ENCODE results near the gene MTA1.

The MTA1 gene

DNA sequence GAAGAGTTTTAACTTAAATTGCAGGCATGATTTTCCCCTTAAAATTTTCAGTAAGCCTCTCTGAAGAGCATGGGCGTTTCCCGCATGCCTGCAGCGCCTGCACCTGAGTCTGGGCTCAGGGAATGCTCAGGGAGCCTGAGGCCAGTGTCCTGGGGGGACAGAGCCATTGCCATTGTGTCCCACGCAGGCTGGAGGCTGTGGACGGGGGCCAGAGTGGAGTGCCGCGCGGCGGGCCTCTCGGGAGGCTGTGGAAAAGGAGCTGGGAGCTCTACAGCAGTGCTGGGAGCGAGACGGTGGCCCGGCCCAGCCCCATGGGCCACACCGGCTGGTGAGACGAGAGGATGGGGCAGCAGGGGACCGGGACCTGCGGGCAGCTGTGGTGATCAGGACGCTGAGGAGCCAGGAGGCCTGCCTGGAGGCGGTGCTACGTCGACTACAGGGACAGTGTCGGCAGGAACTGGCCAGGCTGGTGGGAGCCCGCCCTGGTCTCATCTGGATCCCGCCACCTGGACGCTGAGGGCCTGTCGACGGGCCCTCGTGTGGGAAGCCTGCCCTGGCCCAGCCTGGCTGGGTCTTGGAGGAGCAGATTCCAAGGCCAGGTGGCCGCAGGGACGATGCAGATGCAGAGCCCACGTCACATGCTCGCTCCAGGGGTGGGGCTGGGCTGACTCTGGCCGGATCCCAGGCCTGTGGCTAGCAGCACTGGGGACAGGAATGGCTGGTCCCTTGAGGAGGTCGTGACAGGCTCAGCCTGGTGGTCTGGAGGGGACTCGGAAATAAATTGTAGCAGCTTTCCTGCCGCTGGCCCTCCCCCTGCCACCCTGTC is 79.0 kb downstream of the MTA1 start:
- DNase-seq (ENCODE audit: low spot score) = no peak

DNA sequence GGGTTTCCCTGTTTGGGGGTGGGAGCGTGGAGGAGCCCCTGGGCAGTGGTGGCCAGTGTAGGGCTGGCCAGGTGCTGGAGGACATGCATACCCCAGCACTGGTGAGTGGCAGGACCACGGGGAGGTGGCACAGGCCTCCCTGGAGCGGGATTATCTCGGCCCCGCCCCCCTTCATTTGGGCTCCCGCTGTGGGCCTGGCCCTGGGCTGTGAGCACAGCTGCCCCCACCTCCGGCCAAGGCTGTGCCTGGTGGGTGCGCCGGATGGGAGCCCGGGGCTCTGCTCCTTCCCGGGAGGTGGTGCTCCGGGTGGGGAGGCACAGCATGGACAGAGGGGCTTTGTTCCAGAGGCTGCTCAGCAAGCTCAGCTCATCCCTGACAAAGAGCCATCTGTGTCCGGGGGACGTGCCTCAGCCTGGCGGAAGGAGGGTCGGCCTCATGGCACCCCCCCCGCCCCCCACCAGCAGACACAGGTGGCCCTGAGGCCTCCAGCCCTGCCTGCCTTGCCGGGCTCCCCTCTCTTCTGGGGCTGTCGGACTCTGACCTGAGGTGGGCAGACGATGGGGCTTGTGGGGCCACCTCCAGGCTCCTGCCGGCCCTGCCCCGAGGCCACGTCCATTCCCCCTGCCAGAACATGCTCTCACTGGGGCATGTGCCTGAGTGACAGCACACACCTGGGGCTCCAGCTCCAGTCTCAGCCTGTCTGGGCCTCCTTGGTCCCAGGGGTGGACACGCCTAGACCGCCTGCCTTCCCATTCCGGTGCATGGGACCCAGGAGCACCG is 79.8 kb downstream of the MTA1 start:
- no peak for DNase-seq (ENCODE audit: low spot score)

DNA sequence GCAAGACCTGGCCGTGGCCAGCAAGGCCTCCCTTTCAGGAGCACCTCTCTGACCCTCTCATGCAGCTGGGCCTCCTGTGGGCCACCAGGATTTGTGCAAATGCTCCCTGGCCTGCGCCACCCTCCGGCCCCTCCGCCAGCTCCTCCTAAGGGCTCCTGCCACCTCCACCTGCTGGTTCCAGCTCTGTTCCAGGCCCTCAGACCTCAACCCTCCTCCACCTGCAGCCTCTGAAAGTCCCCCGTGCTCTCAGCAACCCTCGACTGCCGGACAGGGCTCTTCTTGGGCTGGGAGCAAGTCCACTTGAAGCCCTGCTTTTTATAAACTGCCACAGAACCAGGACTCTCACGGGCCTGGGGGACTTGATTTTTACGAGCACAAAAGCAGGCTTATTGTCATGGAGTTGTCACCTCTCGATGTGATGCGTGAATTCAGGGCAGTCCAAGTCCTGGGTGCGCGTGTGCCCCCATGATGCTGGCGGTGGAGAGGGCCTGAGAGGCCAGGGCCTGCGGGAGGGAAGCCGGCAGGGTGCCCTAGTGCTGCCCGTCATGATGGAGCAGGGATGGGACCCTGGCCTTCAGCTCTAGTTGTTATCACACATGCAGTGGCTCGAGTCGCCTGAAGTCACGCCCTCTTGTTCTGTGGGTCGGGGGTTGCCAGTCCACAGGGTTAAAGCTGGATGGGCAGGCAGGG is 80.6 kb downstream of the MTA1 start:
- DNase-seq (ENCODE audit: low spot score) = no peak

DNA sequence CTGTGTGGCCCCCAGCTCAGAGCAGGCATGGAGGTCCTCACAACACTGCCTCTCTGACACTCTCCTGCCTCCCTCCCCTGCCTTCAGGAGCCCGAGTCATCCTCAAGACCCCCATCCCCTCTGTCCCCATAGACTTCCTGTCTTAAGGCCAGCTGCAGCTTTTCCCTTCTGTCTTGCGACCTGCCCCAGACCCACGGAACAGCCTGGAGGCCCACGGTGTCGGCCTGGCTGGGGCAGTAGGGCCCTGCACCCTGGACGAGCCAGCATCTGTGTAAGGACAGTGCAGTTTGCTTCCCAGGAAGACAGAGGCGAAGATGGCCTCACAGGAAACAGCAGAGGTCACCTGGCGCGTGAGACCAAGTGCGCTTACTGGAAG is 81.1 kb downstream of the MTA1 start:
- no peak for DNase-seq (ENCODE audit: low spot score)

DNA sequence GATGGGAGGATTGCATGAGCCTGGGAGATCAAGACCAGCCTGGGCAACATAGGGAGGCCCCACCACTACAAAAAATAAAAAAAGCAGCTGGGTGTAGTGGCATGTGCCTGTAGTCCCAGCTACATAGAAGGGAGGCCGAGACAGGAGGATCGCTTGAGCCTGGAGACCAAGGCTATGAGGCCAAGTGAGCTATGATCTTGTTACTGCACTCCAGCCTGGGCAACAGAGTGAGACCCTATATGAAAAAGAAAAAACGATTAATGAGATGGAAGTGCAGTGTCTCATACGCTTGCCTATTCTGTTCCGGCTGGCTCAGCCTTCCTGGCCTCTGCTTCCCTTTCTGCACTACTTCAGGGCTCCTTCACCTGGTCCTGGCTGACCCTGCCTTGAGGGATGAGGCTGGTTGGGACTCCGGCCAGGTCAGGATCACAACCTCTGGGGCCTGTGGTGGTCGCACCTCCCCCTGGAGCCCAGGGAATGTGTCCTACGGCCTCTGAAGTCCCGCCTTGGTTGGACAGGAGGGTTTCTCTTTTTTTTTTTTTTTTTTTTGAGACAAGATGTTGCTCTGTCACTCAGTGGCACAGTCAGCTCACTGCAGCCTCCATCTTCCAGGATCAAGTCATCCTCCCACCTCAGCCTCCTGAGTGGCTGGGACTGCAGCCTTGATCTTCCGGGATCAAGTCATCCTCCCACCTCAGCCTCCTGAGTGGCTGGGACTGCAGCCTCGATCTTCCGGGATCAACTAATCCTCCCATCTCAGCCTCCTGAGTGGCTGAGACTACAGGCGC is 82.1 kb downstream of the MTA1 start:
- DNase-seq (ENCODE audit: low spot score) = no peak

DNA sequence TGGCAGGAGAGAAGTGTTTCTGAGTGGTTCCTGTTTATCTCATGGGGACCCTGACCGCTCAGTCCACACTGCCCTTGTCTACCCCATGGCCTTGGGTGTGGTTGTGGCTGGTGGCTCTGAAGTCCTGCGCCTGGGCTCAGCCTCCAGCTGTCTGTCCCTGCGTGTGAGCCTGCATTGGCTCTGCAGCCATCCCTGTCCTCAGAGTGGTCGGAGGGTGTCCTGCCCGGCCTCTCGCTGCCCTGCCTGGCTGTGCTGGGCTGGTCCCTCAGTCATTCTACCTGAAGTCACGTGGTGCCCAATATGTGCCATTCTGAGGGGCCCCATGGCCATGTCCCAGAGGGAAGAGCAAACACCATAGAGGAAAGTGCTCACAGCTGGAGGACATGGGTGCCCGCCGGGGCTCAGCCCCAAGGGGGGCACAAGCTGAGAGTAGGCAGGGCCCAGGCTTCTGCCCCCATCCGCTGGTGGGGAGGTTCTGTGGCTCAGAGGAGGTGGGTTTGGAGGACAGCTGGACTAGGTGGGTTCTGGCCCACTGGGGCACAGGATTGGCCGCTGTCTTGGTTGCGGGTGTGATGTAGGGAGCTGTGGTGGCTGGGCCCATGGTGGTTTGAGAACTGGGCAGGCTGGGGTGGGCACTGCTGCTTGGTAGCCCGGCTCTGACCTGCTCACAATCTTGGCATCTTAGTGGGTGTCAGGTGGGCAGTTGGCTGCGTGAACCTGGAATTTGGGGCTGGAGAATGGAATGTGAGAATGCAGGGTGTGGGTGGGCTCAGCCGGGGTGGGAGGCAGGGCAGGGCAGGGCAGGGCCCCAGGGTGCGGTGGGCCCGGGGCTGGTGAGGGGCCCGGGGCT is 83.0 kb downstream of the MTA1 start:
- DNase-seq (ENCODE audit: low spot score) = no peak

DNA sequence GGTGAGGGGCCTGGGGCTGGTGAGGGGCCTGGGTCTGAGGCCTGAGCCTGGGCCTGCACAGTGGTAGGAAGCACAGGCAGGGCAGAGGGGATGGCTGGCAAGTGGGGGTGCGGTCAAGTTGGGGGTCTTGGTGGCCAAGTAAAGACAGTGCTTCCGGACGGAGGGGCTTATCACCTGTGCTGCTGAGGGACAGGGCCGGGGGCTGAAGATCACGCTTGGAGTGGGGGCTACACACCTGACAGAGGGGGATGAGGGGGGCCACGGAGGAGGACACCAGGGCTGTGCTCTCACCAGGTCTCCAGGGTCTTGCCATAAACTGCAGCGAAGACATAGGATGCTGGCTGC is 83.6 kb downstream of the MTA1 start:
- DNase-seq (ENCODE audit: low spot score) = no peak

DNA sequence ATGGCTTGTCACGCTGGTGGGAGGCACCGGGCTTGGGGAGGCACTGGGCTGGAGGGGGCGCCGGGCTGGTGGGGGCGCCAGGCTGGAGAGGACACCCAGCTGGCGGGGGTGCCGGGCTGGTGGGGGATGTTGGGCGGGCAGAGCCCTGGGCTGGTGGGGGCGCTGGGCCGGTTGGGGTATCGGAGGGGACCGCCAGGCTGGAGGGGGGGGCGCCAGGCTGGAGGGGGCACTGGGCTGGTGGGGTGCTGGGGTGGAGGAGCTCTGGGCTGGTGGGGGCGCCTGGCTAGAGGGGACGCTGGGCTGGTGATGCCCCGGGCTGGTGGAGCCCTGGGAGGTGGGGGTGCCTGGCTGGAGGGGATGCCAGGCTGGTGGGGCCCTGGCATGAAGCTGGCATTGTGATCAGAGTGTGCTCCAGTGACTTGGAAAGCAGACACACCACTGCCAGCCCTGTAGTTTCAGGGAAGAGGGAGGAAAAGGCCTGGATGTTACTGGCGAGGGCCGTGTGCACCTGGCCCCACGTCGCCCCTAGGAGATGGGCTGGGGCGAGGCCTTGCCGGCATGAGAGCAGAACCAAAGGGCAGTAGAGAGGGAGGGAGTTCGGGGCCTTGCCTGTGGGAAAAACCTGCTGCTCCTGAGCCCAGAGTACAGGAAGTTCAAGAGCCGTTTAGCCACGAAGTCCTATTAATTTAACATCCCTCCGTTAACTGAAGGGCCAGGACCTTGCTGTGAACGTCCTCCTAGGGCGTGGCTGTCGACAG is 84.5 kb downstream of the MTA1 start:
- DNase-seq (ENCODE audit: low spot score) = no peak

DNA sequence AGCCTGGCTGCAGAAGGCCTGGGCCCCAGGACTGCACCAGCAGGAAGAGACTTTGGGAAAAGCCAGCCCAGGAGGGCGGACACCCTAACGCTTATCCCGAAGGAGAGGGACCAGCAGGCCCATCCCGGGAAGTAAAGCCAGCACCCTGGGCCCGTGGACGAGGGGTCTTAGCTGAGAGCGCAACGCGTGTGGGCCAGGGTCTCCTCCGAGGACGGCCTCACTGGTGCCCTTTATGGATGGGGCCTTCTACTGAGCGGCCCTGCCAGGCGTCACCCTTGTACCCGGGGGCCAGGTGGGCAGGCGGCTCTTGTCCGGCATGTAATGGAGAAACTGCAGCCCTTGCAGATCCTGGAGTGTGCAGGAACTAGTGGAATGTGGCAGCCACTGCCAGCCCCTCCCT is 85.5 kb downstream of the MTA1 start:
- no peak for DNase-seq (ENCODE audit: low spot score)

DNA sequence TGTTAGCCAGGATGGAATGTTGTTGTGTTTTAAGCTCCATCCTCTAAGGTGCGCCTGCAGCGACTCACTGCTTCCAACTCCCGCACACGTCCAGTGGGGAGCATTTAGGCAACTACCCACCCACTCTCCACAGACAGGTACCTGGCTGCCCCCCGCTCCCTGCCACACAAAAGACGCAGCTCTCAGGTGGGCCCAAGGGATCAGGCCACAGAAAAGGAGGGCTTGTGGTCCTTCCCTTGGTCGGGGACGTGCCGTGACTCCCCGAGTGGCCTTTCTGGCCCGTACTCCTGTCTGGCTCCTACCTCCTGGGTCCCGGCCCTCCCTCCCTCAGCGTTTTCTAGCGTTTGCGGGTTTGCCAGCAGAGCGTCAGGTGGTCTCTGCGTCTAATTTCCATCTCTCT is 87.6 kb downstream of the MTA1 start:
- no peak for DNase-seq (ENCODE audit: low spot score)

DNA sequence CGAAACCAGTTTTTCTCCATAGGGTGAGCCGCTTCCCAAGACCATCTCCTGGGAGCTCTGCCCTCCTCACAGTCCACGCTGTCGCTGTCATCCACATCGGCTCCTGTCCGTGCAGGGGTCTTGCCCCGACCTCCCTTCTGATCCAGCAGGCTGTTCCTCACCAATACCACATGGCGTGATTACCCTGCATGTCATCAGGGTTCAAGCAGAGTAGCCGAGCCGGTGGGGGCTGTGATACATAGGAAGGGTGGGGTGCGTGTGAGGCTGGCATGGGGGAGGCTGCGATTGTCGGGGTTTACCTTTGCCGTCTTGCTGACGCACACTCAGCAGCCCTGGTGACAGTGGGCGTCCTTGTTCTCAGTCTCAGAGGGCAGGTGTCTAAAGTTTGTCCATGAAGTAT is 88.4 kb downstream of the MTA1 start:
- DNase-seq (ENCODE audit: low spot score) = no peak

DNA sequence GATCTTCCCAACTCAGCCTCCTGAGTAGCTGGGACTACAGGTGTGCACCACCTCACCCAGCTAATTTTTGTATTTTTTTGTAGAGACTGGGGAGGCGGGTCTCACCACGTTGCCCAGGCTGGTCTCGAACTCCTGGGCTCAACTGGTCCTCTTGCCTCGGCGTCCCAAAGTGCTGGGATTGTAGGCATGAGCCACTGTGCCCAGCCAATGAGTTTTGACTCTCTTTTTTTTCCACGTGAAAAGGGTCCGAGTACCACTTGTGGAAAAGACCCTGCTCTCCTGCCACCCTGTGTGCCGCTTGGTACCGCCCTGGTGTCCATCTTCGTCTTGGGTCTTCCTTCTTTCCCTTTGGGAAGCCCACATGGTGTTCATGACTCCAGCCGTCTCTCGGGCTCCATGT is 89.0 kb downstream of the MTA1 start:
- no peak for DNase-seq (ENCODE audit: low spot score)

DNA sequence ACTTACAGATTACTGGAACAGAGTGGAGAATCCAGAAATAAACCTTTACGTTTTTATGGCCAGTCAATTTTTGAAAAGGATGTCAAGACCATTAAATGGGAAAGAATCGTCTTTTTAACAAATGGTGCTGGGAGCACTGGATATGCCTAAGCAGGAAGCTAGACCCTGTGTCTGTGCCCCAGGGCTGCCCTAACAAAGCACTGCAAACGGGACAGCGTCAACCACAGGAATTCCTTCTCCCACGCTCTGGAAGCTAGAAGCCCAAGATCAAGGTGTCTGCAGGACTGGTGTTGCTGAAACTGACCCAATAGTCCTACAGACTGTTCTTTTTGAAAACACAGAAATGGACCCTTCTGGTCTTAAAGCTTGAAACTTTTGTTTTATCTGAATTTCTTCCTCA is 97.5 kb downstream of the MTA1 start:
- no peak for DNase-seq (ENCODE audit: low spot score)

DNA sequence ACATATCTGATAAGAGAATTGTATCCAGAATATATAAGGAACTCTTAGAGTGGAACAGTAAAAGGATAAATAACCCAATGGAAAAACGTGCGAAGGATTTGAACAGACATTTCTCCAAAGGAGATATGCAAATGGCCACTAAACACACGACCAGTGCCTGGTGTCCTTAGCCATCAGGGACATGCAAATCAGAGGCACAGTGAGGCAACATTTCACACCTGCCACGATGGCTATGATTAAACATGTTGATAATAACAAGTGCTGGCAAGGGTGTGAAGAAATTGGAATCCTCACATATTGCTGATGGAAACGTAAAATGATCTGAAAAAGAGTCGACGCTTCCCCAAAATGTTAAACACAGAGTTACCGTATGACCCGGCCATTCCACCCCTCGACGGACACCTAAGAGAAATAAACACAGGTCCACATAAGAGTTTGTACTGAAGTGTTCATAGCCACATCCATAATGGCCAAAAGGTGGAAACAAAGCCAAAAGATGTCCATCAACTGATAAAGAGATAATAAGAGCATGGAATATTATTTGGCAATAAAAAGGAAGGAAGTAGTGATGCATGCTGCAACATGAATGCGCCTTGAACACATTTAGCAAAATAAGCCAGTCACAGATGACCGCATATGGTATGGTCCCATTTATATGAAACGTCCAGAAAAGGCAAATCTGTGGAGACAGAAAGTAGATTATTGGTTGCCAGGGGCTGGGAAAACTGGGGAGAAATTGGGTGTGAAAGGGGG is 100.5 kb downstream of the MTA1 start:
- no peak for DNase-seq (ENCODE audit: low spot score)

Data from HuH-7 (cell line).